GM19372 (cell line): ENCODE data around the gene FERD3L.

Source experiments
- ATAC-seq: cut with Tn5 transposase; IDR thresholded peaks from one replicate; pipeline ENCODE4 v1.9.1; 2021; ENCODE audit warnings: mild to moderate bottlenecking, low read depth, moderate library complexity; ENCODE audit not compliant: unreplicated experiment

Gene FERD3L

DNA sequence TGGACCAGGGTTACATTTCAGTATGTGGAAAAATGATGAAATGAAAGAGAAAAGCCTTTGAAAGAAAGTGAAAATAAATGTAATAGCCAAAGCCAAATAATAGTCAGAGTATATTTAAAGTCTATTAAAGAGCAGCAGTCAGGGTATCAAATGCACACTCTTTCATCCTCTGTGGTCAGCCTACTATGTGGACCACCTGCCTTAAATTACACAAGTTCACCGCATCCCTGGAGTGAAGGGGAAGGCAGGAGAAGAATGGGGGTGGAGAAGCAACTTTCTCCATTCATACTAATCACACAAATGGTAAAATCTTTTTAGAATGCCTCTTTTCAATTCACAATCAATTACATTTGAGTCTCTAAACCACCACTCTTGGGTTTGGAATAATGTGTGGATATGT lies 43.7 kb downstream of the FERD3L start:
- no peak for ATAC-seq

- ATAC-seq: no peak
Observed at GRCh38 chr7:19099924-19100323, 45.3 kb downstream of the FERD3L start.

DNA sequence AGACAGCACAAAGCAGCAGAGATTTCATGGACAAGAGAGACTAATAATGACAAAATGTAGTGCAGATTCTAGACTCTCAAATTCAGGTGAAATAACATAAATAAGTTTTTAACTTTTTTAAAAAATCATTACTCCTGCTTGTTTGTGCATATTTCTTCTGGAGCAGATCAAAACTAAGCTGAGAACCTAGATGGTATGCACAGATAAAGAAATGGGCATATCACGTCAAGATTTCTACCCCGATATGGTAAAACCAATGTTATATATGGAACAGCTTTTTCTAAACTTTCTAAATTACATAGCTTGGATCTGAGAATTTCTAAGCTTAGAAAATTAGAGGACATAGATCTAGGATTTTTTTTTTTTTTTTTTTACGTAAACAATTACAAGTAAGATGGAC lies 46.0 kb downstream of the FERD3L start:
- ATAC-seq: no peak

DNA sequence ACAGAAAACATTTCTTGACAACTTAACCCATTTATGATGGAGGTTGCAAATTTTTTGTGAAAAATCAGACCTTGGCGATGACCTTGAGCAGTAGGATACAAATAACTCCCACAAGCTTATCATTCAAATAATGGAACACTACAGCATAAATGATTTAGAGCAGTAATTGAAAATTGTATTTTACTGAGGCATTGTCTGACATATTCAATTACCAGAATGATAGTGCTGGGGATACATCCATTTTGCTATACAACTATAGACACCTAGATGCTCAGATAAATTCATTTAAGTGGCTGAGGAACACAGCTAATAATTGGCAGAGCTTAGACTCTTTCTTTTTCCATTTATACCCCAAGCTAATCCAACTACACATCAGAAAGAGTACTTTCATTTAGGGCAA lies 46.7 kb downstream of the FERD3L start:
- ATAC-seq: no peak

DNA sequence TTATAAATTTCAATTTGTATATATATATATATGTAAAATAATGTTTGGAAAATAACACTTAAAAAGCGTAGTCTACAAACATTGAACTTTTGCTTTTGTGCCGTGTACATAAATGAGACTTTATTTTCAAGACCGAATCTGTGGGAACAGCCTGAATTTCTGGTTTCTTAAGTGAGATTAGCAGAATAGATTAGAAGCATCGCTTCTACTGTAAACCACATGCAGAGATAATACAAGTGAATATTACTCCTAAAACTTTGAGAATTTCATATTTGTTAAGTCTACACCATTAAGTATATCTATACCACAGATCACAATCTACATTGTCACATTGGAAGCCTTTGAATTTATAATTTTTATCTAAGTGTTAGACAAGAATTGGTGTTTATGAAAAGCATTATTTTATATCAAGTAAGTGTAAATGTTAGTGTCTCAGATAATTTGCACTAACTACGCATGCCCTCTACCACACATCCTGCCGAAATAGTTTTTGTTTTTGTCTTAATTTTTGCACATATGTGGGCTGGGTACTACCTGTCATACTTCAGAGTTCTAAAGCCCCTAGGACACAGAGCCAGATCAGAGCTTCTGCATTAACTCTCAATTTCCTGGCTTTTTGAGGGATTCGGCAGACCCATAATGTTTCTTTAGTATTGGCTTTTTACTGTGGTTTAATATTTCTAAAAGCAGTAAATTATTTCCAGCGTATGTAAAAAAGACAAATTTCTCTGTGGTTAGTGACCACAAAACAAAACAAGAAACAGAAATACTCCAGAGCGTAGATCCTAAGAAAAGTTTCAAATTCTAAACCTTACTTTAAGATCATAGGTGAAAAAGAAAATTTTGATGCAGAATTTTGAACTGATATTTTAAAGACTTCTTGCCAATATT lies 47.8 kb downstream of the FERD3L start:
- no peak for ATAC-seq

- ATAC-seq: no peak
Observed at GRCh38 chr7:19095353-19095860, 49.8 kb downstream of the FERD3L start.
